Gastroesophageal sphincter (tissue), 4 donors: ENCODE data around the gene MYADML2. TPM values are rescaled to one million over a fixed set of nuclear protein-coding genes. Genes with fewer than 3 reads are reported as not detected.

Experiments used
- ATAC-seq: fragments of 150-250 bp; one replicate; pipeline ENCODE4 v1.9.1; 2016; ENCODE audit warnings: mild to moderate bottlenecking, moderate library complexity
- H3K27ac ChIP-seq, 4 donors: fragments of 200-600 bp; sonication (generic) in 3 of 4; 1 replicate in 3 of 4; 2 replicates in 1 of 4; pipeline ENCODE4 v1.5.1; 2016 to 2019
- H3K27me3 ChIP-seq: fragments of 200-600 bp; sonication (generic); one replicate; pipeline ENCODE4 v1.5.1; 2019
- H3K36me3 ChIP-seq, 2 donors: fragments of 200-600 bp; sonication (generic); one replicate each; pipeline ENCODE4 v1.5.1; 2019; ENCODE audit warnings: control low read depth in 1 of 2
- H3K4me1 ChIP-seq, 3 donors: fragments of 200-600 bp; sonication (generic); 1 replicate in 2 of 3; 2 replicates in 1 of 3; pipeline ENCODE4 v1.5.1; 2016 to 2019; ENCODE audit warnings: control low read depth in 2 of 3
- H3K4me3 ChIP-seq, 2 donors: fragments of 200-600 bp; sonication (generic); one replicate each; pipeline ENCODE4 v1.5.1; 2019; ENCODE audit warnings: mild to moderate bottlenecking in 1 of 2, moderate library complexity in 1 of 2
- H3K9me3 ChIP-seq, 3 donors: fragments of 200-600 bp; sonication (generic); one replicate each; pipeline ENCODE4 v1.5.1; 2017 to 2019; ENCODE audit warnings: control low read depth in 2 of 3
- EP300 ChIP-seq: sonication (generic); formaldehyde crosslinking; IDR thresholded peaks from one replicate; pipeline ENCODE4 v1.6.1; 2017; ENCODE audit warnings: antibody characterized with exemption, mild to moderate bottlenecking
- POLR2A ChIP-seq, 2 donors: fragments of 450-650 bp; IDR thresholded peaks; one replicate each; pipeline ENCODE4 v1.6.1; 2017; ENCODE audit warnings: antibody characterized with exemption in 2 of 2, mild to moderate bottlenecking in 2 of 2, moderate library complexity in 1 of 2
- POLR2AphosphoS5 ChIP-seq: sonication (generic); formaldehyde crosslinking; IDR thresholded peaks from one replicate; pipeline ENCODE4 v1.6.1; 2017; ENCODE audit warnings: antibody characterized with exemption
- WGBS, 2 donors: methylation state at CpG; one replicate each; pipeline ENCODE4 v1.1.5; 2018; ENCODE audit warnings: low coverage in 1 of 2; 5-methylcytosine and 5-hydroxymethylcytosine counted together
- total RNA-seq, 4 donors: library from RNA; depleted of rRNA; stranded (reverse); fragments of >200 nt; gene quantifications; one replicate each; pipeline ENCODE4 v1.1.0, GENCODE V29; 2016
- TF ChIP-seq, protein P1 (sequence below), 4 experiments: fragments of 200-600 bp in 2 of 4; fragments of 450-650 bp in 2 of 4; sonication (generic) in 1 of 4; IDR thresholded peaks; one replicate each; pipeline ENCODE4 v1.5.1; 2017 to 2019; ENCODE audit warnings: antibody characterized with exemption in 4 of 4, mild to moderate bottlenecking in 2 of 4, moderate library complexity in 2 of 4

The MYADML2 gene
- total RNA-seq, 4 donors from 2014 or later: not detected

- no peak for ATAC-seq
- no peaks in the 10 kb centered on the region for H3K9me3 ChIP-seq
- WGBS, 2 donors: 58 to 65% methylated on average over 5 to 8 of the region's 22 CpGs
- H3K4me1 ChIP-seq: peaks cover 0 to 59% (median 20%) of the 10 kb centered on the region in 3 donors
- no peak overlapping the region for H3K27ac ChIP-seq
- TF ChIP-seq POLR2A (IDR thresholded peaks at IDR 0.05) (no peak), POLR2AphosphoS5 (no peak), EP300 (no peak)
- TF ChIP-seq, protein P1, sequence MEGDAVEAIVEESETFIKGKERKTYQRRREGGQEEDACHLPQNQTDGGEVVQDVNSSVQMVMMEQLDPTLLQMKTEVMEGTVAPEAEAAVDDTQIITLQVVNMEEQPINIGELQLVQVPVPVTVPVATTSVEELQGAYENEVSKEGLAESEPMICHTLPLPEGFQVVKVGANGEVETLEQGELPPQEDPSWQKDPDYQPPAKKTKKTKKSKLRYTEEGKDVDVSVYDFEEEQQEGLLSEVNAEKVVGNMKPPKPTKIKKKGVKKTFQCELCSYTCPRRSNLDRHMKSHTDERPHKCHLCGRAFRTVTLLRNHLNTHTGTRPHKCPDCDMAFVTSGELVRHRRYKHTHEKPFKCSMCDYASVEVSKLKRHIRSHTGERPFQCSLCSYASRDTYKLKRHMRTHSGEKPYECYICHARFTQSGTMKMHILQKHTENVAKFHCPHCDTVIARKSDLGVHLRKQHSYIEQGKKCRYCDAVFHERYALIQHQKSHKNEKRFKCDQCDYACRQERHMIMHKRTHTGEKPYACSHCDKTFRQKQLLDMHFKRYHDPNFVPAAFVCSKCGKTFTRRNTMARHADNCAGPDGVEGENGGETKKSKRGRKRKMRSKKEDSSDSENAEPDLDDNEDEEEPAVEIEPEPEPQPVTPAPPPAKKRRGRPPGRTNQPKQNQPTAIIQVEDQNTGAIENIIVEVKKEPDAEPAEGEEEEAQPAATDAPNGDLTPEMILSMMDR (IDR thresholded peaks at IDR 0.05): no peak
- no peak overlapping the region for H3K4me3 ChIP-seq
- peaks cover 89% of the 10 kb centered on the region for H3K27me3 ChIP-seq
- no peaks in the 10 kb centered on the region for H3K36me3 ChIP-seq
Measured at GRCh38 chr17:81964081-81964849, 17.2 kb upstream of the MYADML2 start.

- 54 to 61% methylated on average over 5 to 10 of the region's 37 CpGs for WGBS, 2 donors
- Histone ChIP-seq H3K27me3 (peaks cover 92% of the 10 kb centered on the region), H3K4me1 (peaks cover 0 to 46% (median 14%) of the 10 kb centered on the region in 3 donors), H3K9me3 (no peaks in the 10 kb centered on the region), H3K27ac (no peak overlapping the region), H3K36me3 (no peaks in the 10 kb centered on the region), H3K4me3 (no peak overlapping the region)
- ATAC-seq: no peak
- TF ChIP-seq EP300: no peak
- no peak for TF ChIP-seq POLR2A (IDR thresholded peaks at IDR 0.05)
- no peak for TF ChIP-seq POLR2AphosphoS5
- TF ChIP-seq, protein P1 (IDR thresholded peaks at IDR 0.05): no peak
Measured at GRCh38 chr17:81962499-81963441, 15.7 kb upstream of the MYADML2 start.

GRCh38 chr17:81961521-81962498 lies 14.8 kb upstream of the MYADML2 start:
- Histone ChIP-seq H3K27me3 (peaks cover 93% of the 10 kb centered on the region), H3K9me3 (no peaks in the 10 kb centered on the region), H3K4me1 (peaks cover 0 to 37% (median 9%) of the 10 kb centered on the region in 3 donors), H3K36me3 (no peaks in the 10 kb centered on the region), H3K4me3 (peak overlapping the region in 1 of 2 donors; percentile 49), H3K27ac (no peak overlapping the region)
- ATAC-seq: no peak
- 68% methylated on average over 3 of the region's 82 CpGs; no CpG with 5 or more reads in 1 of the 2 donors for WGBS, 2 donors
- TF ChIP-seq POLR2AphosphoS5: no peak

- TF ChIP-seq, protein P1 (IDR thresholded peaks at IDR 0.05): peak in 1 of 4 experiments; percentile 48
- TF ChIP-seq POLR2AphosphoS5: no peak
- Histone ChIP-seq H3K36me3 (no peaks in the 10 kb centered on the region), H3K4me3 (peak within 1 kb of the TSS; percentile 18 to 49), H3K27ac (no peak within 1 kb of the TSS), H3K27me3 (peaks cover 94% of the 10 kb centered on the region), H3K4me1 (peaks cover 0 to 32% (median 9%) of the 10 kb centered on the region in 3 donors), H3K9me3 (no peaks in the 10 kb centered on the region)
- ATAC-seq: no peak
- no CpG with 5 or more reads among the region's 65 CpGs for WGBS, 2 donors
Measured at GRCh38 chr17:81961087-81961511, 14.1 kb upstream of the MYADML2 start, which contains the start of gene NOTUM. Gene NOTUM (minus strand): TSS chr17:81961187. CDS start chr17:81960909, 278 bp downstream.
